SIG-M5 treated with dmso at 0.1 percent for 504 hours (cell line): ENCODE results near the gene CLEC2A.
"Not testable (repeated sequence)": the region's sequence is repeated elsewhere in the genome, so short reads cannot be mapped to it uniquely, and the experiment has no call there.

Experiments used
- DNase-seq: peaks from one replicate; lab custom pipeline; 2025; ENCODE audit not compliant: unreplicated experiment; lab: John Stamatoyannopoulos, UW

The CLEC2A gene

DNA sequence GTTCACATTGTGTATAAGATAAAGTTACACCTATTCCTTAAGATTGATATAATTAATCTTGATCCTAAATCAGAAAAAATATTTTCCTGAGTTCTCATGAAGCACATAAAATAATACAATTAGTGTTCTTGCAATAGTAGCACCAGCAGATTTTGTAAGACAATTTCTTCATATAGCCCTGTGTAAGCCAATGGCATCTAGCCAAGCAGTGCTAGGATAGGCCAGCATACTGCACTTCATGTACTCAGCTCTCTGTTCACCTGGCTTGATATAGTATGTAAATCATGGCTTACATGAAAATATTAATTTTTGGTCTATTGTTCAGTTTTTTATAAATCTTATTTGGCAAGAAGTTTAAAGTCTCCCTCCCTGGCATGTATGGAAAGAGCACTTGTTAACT lies 49.0 kb downstream of the CLEC2A start:
- no peak for DNase-seq

GRCh38 chr12:9881988-9882387 lies 50.2 kb downstream of the CLEC2A start:
- no peak for DNase-seq

DNA sequence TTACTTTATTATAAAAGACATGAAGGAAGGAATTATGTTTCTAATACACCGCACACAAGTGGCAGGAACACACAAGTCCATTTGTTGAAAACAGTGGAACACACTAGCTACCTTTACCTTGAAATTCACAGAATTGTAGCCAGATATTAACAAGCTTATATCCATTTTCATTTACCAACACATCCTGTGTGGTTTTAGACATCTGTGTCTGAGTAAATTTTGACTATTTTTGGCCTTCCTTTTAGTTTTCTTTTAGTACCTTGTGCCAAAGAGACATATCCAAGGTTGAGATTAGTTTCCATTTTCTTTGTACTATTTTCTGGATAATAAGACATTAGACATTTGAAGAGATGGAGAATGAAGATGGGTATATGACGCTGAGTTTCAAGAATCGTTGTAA lies 50.9 kb downstream of the CLEC2A start, which contains the start of gene KLRF2:
Gene KLRF2, plus strand, starts transcription at position 244 of the 400 bp plus-strand sequence. Its CDS starts 107 bp downstream, at position 351.
- no peak for DNase-seq

DNA sequence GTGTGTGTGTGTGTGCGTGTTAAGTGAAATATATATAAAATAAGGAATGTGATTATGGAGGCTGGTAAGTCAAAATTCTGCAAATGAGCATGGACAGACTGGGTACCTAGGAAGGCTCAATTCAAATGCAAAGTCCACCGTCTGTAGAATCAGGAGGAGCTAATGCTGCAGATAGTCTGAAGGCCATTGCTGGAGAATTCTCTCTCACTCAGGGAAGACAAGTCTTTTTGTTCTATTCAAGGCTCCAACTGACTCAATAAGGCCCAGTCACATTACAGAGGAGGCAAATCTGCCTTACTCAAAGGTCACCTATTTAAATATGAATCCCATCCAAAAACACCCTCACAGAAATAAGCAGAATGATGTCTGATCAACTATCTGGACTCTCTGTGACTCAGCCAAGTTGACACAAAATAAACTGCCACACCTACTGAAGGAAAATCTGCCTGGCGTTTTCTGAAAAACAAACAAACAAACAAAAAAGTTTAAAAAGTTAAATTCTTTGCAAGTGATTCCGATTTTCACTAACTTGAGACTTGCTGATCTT lies 51.6 kb downstream of the CLEC2A start:
- DNase-seq, result no peak

DNA sequence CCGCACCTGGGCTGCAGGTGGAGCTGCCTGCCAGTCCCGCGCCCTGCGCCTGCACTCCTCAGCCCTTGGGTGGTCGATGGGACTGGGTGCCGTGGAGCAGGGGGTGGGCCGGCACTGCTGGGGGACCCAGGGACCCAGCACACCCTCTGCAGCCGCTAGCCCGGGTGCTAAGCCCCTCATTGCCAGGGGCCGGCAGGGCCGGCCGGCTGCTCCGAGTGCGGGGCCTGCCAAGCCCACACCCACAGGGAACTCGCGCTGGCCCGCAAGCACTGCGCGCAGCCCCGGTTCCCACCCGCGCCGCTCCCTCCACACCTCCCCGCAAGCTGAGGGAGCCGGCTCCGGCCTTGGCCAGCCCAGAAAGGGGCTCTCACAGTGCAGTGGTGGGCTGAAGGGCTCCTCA lies 56.0 kb downstream of the CLEC2A start:
- DNase-seq, result not testable (repeated sequence)

- no peak for DNase-seq
These were observed 59.4 kb downstream of the CLEC2A start for GRCh38 chr12:9872742-9873141.

DNA sequence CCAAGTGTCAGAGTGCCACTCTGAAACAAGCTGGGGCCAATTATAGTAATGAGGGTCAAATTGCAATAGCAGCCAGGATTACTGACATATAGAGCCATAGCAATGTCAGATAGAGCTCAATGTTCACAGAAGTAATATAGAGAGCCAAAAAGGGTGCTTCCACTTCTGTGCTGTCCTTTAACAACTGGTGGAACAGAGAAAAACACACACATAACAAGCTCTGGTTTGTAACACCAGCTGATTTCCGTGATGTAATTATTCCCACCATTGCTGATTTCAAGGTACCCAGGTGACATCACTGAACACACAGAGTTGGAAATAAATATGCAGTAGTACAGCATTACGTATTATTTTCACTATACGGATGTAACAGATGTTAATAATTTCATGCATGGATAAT lies 60.0 kb downstream of the CLEC2A start:
- DNase-seq, result no peak

- DNase-seq, result no peak
These were observed 61.8 kb downstream of the CLEC2A start for GRCh38 chr12:9870286-9870866.

GRCh38 chr12:9869307-9870161 lies 62.6 kb downstream of the CLEC2A start, which contains the start of gene CLEC2B:
CLEC2B (minus strand) TSS chr12:9869354.
- DNase-seq, result peak; percentile 43

DNA sequence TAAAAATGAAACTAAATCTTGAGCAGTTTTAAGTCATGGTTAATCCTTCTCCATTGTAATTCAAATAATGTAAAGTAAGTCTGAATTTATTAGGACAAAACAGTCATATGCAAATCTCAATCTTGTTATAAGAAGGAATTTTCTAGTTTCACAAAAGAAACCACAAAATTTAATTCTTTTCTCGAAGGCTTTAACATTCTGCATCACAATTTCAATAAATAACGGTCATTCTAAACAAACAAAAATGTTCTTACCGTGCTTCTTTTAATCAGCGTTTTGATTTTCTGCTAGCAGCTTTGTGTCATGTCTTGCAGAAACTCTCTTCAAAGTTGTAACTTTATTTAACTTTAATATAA lies 63.2 kb downstream of the CLEC2A start:
- no peak for DNase-seq

DNA sequence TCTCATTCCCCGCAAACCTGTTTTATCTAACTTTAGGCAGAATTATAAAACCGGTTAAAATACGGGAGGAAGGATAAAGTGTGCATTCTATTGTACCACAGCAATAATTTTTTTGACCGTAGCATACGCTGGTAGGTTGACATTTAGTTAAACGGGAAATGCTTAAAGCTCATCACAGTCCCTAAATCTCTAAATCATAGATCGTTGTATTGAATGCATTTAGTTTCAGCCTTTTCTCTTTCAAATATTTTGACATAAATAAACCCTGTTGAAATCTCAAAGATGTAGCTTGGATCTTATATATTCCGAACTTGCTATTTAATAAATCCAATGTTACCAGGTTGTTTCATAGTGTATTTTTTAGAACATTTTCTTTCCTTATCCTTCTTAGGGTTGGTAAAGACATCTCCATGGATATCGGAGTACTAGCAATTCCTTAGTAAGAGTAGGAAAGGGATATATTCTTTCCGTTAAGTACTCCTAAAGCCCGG lies 63.8 kb downstream of the CLEC2A start:
- no peak for DNase-seq

GRCh38 chr12:9867531-9867930 lies 64.6 kb downstream of the CLEC2A start:
- no peak for DNase-seq

- DNase-seq, result no peak
These were observed 65.3 kb downstream of the CLEC2A start for GRCh38 chr12:9866860-9867269.

DNA sequence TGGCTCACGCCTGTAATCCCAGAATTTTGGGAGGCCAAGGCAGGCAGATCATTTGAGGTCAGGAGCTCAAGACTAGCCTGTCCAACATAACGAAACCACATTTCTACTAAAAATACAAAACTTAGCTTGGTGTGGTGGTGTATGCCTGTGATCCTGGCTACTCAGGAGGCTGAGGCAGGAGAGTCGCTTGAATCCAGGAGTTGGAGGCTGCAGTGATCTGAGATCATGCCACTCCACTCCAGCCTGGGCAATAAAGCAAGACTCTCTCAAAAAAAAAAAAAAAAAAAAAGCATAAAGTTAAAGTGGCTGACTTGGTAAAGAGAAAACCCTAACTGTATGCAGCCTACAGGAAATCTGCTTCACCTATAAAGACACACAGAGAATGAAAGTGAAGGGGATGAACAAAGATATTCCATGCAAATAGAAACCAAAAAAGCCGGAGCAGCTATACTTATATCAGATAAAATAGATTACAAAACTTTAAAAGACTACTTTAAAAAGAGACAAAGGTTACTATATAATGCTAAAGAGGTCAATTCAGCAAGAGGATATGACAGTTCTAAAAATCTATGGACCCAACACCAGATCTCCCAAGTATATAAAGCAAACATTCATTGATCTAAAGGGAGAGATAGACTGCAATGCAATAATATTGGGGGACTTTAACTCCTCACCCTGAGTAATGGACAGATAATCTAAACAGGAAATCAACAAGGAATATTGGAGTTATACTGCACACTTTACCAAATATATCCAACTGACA lies 67.1 kb downstream of the CLEC2A start:
- DNase-seq, result no peak
